Activated CD8-positive, alpha-beta T cell treated with anti-CD3 and anti-CD28 coated beads for 36 hours (primary cell): ENCODE results near the gene MATR3. TPM values are rescaled to one million over a fixed set of nuclear protein-coding genes. Genes with fewer than 3 reads are reported as not detected.

Source experiments
- ATAC-seq: fragments of 200-7000 bp; cut with Tn5 transposase; one replicate; pipeline ENCODE4 v1.10.0; 2021; ENCODE audit warnings: mild to moderate bottlenecking, moderate library complexity
- CTCF ChIA-PET: fragments of 350-600 bp; sonication (Branson Sonifier 250); formaldehyde crosslinking; loops from one replicate; lab custom pipeline; 2021; ENCODE audit warnings: antibody characterized with exemption; lab: Charles Lee
- POLR2A ChIA-PET: fragments of 350-600 bp; sonication (Branson Sonifier 250); formaldehyde crosslinking; loops from one replicate; lab custom pipeline; 2021; ENCODE audit warnings: antibody characterized with exemption; lab: Charles Lee
- DNase-seq: peaks from one replicate; pipeline ENCODE4 v3.0.0-alpha.2; 2020
- H3K27ac Mint-ChIP-seq: one replicate; pipeline ENCODE4 v1.8.0; 2021; ENCODE audit warnings: mild to moderate bottlenecking, mixed read lengths
- H3K27me3 Mint-ChIP-seq: one replicate; pipeline ENCODE4 v1.8.0; 2021; ENCODE audit warnings: mixed read lengths
- H3K36me3 Mint-ChIP-seq: one replicate; pipeline ENCODE4 v1.8.0; 2021; ENCODE audit warnings: low read depth, mixed read lengths
- H3K4me1 Mint-ChIP-seq: one replicate; pipeline ENCODE4 v1.8.0; 2021; ENCODE audit warnings: low read depth, mixed read lengths
- H3K4me3 Mint-ChIP-seq: one replicate; pipeline ENCODE4 v1.8.0; 2021; ENCODE audit warnings: mild to moderate bottlenecking, moderate library complexity, mixed read lengths
- H3K9me3 Mint-ChIP-seq: one replicate; pipeline ENCODE4 v1.8.0; 2021; ENCODE audit warnings: mixed read lengths
- CTCF ChIP-seq: fragments of 200-600 bp; IDR thresholded peaks from one replicate; pipeline ENCODE4 v1.8.0; 2022; ENCODE audit warnings: antibody characterized with exemption, mild to moderate bottlenecking
- intact Hi-C: fragments of 100-400 bp; cut with micrococcal nuclease; formaldehyde crosslinking; loops from one replicate; pipeline ENCODE4 v1.10.0; 2022
- total RNA-seq, 2 experiments: library from RNA; stranded (reverse); gene quantifications; one replicate each; pipeline ENCODE4 v1.2.3, GENCODE V29; 2021

Gene MATR3
- total RNA-seq, 2 experiments from 2014 or later: 181 to 209 TPM

- DNase-seq: peak; percentile 68
- TF ChIP-seq CTCF: peak; percentile 53
- intact Hi-C loops: no loop called here
- H3K4me1 Mint-ChIP-seq: peaks cover 15% of the 10 kb centered on the region
- H3K9me3 Mint-ChIP-seq: no peaks in the 10 kb centered on the region
- no peaks in the 10 kb centered on the region for H3K36me3 Mint-ChIP-seq
- ChIA-PET CTCF (interaction anchor here (0.6 to 2.9 kb wide), 16 partner anchors 9 to 772 kb away, joined by 3 to 11 read pairs (median 4); partner anchors contain the start of gene SIL1), POLR2A (interaction anchor here (0.7 kb wide), 1 partner anchor 37 kb away, joined by 3 read pairs; no protein-coding TSS in a partner anchor)
- H3K4me3 Mint-ChIP-seq: no peak overlapping the region
- no peak overlapping the region for H3K27ac Mint-ChIP-seq
- no peak for ATAC-seq
- no peaks in the 10 kb centered on the region for H3K27me3 Mint-ChIP-seq
Measured at GRCh38 chr5:139251281-139251687, 42.3 kb upstream of the MATR3 start.

GRCh38 chr5:139251695-139252288, 41.7 kb upstream of the MATR3 start:
- no peak overlapping the region for H3K4me3 Mint-ChIP-seq
- CTCF ChIA-PET: interaction anchor here (0.9 to 2.9 kb wide), 9 partner anchors 10 to 426 kb away, joined by 3 to 11 read pairs (median 6); no protein-coding TSS in a partner anchor
- intact Hi-C loops: no loop called here
- ATAC-seq (no peak), DNase-seq (no peak)
- POLR2A ChIA-PET: no interaction called here
- no peak overlapping the region for H3K27ac Mint-ChIP-seq
- no peaks in the 10 kb centered on the region for H3K36me3 Mint-ChIP-seq
- no peaks in the 10 kb centered on the region for H3K27me3 Mint-ChIP-seq
- TF ChIP-seq CTCF: no peak
- no peaks in the 10 kb centered on the region for H3K9me3 Mint-ChIP-seq
- peaks cover 10% of the 10 kb centered on the region for H3K4me1 Mint-ChIP-seq

- Mint-ChIP-seq H3K4me3 (no peak overlapping the region), H3K27ac (no peak overlapping the region), H3K27me3 (no peaks in the 10 kb centered on the region), H3K9me3 (no peaks in the 10 kb centered on the region), H3K4me1 (peaks cover 3% of the 10 kb centered on the region), H3K36me3 (no peaks in the 10 kb centered on the region)
- POLR2A ChIA-PET: no interaction called here
- ATAC-seq: no peak
- intact Hi-C loops: no loop called here
- TF ChIP-seq CTCF: no peak
- CTCF ChIA-PET: interaction anchor here (2.7 to 2.9 kb wide), 2 partner anchors 9 to 19 kb away, joined by 8 to 11 read pairs; no protein-coding TSS in a partner anchor
- no peak for DNase-seq
Measured at GRCh38 chr5:139253115-139253514, 40.4 kb upstream of the MATR3 start.

- ChIA-PET POLR2A (no interaction called here), CTCF (interaction anchor here (1.4 to 2.1 kb wide), 2 partner anchors 12 to 432 kb away, joined by 3 to 5 read pairs; no protein-coding TSS in a partner anchor)
- no peak for TF ChIP-seq CTCF
- Mint-ChIP-seq H3K27ac (no peak overlapping the region), H3K4me3 (no peak overlapping the region), H3K9me3 (no peaks in the 10 kb centered on the region), H3K4me1 (peaks cover 2% of the 10 kb centered on the region), H3K27me3 (no peaks in the 10 kb centered on the region), H3K36me3 (no peaks in the 10 kb centered on the region)
- ATAC-seq (no peak), DNase-seq (no peak)
- intact Hi-C loops: no loop called here
Measured at GRCh38 chr5:139256820-139257219, 36.7 kb upstream of the MATR3 start.
